ENCODE data around the gene LRMDA. TPM values are rescaled to one million over a fixed set of nuclear protein-coding genes. Genes with fewer than 3 reads are reported as not detected.

LRMDA gene
- total RNA-seq, 1 donor from 2014 or later = 5.2 TPM

DNA sequence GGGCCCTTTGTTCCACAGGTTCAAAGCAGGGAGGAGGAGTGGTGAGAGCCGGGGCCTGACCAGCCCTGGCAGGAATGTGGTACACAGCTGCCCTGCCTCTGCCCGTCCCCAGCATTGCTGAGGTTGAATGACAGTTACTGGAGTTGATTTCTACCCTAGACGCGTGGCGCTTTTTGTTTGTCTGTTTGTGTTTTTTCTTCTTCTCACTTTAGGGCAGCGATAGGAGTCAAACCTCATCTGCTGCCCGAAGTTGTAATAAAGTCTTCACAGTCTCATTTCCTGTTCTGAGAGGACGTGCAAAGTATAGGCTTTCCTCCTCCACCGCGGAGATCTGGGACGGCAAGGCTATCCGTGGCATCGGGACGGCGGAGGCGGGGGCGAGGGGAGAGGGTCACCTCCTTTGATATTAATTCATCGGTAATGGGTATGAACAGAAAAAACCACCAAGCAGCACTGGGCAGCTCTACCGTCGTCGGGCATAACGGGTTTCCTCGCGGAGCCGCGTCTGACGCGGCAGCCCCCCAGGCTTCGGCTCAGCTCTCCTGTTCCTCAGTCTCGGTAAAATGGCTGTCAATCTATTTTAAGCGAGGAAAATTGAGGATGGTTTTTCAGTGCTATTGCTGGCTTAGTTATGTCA is 160.8 kb downstream of the LRMDA start:
- no peak for DNase-seq (ENCODE audit: low spot score)
- Mint-ChIP-seq H3K27me3 (ENCODE audit: insufficient read depth, low read depth) (peaks cover 3% of the 10 kb centered on the region), H3K9me3 (no peaks in the 10 kb centered on the region), H3K4me1 (peaks cover 30% of the 10 kb centered on the region), H3K36me3 (no peaks in the 10 kb centered on the region), H3K27ac (peak overlapping the region; percentile 47), H3K4me3 (no peak overlapping the region)
- no peaks in the 10 kb centered on the region for H3K9me3 ChIP-seq (ENCODE audit: low read depth)
- H3F3A ChIP-seq (ENCODE audit: low read depth) = peaks cover 10% of the 10 kb centered on the region
- H3K27ac ChIP-seq = no peak overlapping the region
- no peak overlapping the region for H2AFZ ChIP-seq (replicated peaks)
- H3K4me1 ChIP-seq = peaks cover 31% of the 10 kb centered on the region
- no peaks in the 10 kb centered on the region for H3K36me3 ChIP-seq
- H3K4me2 ChIP-seq = no peak overlapping the region
- H3K9ac ChIP-seq = no peak overlapping the region
- H3K79me2 ChIP-seq (ENCODE audit: low read depth) = no peaks in the 10 kb centered on the region
- H3K4me3 ChIP-seq = no peak overlapping the region
- H4K20me1 ChIP-seq (ENCODE audit: low read depth) = no peaks in the 10 kb centered on the region
- H3K27me3 ChIP-seq = no peaks in the 10 kb centered on the region
- TF ChIP-seq, protein P1, sequence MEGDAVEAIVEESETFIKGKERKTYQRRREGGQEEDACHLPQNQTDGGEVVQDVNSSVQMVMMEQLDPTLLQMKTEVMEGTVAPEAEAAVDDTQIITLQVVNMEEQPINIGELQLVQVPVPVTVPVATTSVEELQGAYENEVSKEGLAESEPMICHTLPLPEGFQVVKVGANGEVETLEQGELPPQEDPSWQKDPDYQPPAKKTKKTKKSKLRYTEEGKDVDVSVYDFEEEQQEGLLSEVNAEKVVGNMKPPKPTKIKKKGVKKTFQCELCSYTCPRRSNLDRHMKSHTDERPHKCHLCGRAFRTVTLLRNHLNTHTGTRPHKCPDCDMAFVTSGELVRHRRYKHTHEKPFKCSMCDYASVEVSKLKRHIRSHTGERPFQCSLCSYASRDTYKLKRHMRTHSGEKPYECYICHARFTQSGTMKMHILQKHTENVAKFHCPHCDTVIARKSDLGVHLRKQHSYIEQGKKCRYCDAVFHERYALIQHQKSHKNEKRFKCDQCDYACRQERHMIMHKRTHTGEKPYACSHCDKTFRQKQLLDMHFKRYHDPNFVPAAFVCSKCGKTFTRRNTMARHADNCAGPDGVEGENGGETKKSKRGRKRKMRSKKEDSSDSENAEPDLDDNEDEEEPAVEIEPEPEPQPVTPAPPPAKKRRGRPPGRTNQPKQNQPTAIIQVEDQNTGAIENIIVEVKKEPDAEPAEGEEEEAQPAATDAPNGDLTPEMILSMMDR (IDR thresholded peaks at IDR 0.05) = no peak
- TF ChIP-seq EZH2phosphoT487 (IDR thresholded peaks at IDR 0.05) (no peak), EZH2 (IDR thresholded peaks at IDR 0.05) (no peak)

DNA sequence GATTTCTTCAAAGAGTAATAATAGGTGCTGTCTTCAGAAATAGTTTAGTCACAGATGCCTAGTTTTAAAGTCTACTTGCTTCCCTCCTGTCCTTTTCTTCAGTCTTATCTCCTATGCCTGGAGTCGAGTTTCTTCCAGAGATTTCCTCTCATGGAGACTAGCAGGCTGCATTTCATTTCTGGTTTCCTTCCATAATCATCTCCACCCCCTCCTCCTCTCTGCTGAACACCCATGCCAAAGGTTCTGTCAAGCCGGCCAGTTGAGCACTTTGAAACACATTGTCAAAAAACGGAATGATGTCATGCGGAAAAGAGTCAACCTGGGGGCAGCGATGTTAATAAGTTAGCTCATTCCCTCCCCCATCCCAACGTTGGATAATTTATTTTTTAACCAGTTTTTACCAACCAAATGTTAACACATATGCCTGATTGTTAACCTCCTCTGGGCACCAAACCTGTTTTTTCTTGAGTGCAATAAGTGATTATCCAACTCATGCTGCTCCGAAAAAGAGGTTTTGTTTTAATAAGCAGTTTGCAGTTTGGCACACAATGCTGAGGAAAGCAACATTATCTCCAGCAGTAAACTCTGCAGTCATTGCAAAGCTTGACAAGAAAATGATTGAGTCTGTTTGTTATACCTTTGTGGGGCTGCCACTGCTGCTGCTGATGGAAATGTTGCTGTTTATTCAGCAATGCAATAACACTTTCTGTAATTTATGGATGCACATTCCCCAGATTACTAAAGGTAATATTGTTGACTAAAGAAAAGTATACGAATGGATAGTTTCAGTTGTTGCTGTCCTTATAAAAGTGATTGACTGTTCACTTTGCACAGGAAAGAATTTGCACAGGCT is 161.6 kb downstream of the LRMDA start:
- DNase-seq (ENCODE audit: low spot score) = no peak
- TF ChIP-seq, protein P1 (IDR thresholded peaks at IDR 0.05) = no peak
- TF ChIP-seq EZH2phosphoT487 (IDR thresholded peaks at IDR 0.05) (no peak), EZH2 (IDR thresholded peaks at IDR 0.05) (no peak)
- H3K4me1 Mint-ChIP-seq = peaks cover 31% of the 10 kb centered on the region
- H3K27me3 ChIP-seq = no peaks in the 10 kb centered on the region
- H3K9me3 ChIP-seq (ENCODE audit: low read depth) = no peaks in the 10 kb centered on the region
- H3K9ac ChIP-seq = no peak overlapping the region
- H3K4me1 ChIP-seq = peaks cover 37% of the 10 kb centered on the region
- H3K4me3 ChIP-seq = no peak overlapping the region
- H3K27me3 Mint-ChIP-seq (ENCODE audit: insufficient read depth, low read depth) = peaks cover 6% of the 10 kb centered on the region
- H3K27ac Mint-ChIP-seq = no peak overlapping the region
- no peak overlapping the region for H3K4me3 Mint-ChIP-seq
- no peaks in the 10 kb centered on the region for H3K36me3 ChIP-seq
- no peaks in the 10 kb centered on the region for H3K9me3 Mint-ChIP-seq
- H4K20me1 ChIP-seq (ENCODE audit: low read depth) = no peaks in the 10 kb centered on the region
- no peaks in the 10 kb centered on the region for H3K36me3 Mint-ChIP-seq
- H3F3A ChIP-seq (ENCODE audit: low read depth) = peaks cover 10% of the 10 kb centered on the region
- no peaks in the 10 kb centered on the region for H3K79me2 ChIP-seq (ENCODE audit: low read depth)
- no peak overlapping the region for H3K4me2 ChIP-seq
- H2AFZ ChIP-seq (replicated peaks) = peak overlapping the region; percentile 47
- no peak overlapping the region for H3K27ac ChIP-seq

DNA sequence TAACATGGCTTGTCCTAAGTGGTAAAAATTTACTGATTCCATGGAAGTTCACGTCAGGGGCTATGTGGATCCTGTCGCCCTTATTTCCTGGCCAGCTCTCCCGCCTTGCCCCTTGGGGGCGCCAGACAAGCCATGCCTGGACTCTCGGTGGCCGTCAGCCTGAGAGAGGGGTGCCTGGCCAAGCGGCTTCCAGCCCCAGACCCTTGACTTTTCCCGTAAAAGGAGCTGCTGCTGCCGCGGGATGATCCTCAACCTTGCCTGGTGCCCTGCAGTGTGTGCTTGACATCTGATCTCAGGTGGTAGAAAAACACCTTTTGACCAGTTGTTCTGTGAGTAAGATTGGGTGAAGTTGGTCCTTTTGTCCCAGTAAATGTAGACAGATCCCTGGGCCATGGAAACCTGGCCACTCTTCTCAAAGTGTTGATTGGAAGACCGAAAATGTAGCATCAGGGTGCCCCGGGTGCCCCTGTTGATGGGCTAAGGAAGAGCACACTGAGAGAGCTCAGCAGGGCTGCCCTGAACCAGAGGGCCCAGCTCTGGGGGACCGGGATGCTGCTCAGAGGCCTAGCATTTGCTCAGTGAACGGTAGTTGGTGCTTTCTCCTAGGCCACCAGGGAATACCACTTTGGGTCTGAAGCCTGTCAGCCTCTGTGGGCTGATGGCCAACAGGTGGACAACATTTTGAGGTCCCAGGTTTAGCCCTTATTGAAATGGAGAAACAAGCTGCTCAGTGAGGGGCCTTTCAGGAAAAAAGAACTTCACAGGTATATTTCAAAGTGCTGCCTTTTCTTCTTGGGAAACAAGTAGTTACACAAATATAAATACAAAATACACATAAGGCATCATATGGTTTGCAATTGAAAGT is 162.5 kb downstream of the LRMDA start:
- Histone ChIP-seq H4K20me1 (ENCODE audit: low read depth) (no peaks in the 10 kb centered on the region), H3K79me2 (ENCODE audit: low read depth) (no peaks in the 10 kb centered on the region), H3K36me3 (no peaks in the 10 kb centered on the region), H3K27me3 (peaks cover 6% of the 10 kb centered on the region), H3K27ac (no peak overlapping the region), H3K4me2 (no peak overlapping the region), H3K4me1 (peaks cover 31% of the 10 kb centered on the region), H3K9ac (no peak overlapping the region), H3K4me3 (no peak overlapping the region), H3K9me3 (ENCODE audit: low read depth) (no peaks in the 10 kb centered on the region), H3F3A (ENCODE audit: low read depth) (peaks cover 10% of the 10 kb centered on the region), H2AFZ (replicated peaks) (peak overlapping the region; percentile 47)
- H3K4me3 Mint-ChIP-seq = no peak overlapping the region
- TF ChIP-seq, protein P1 (IDR thresholded peaks at IDR 0.05) = peak; percentile 63
- no peak for TF ChIP-seq EZH2 (IDR thresholded peaks at IDR 0.05)
- H3K9me3 Mint-ChIP-seq = no peaks in the 10 kb centered on the region
- peak; percentile 54 for DNase-seq (ENCODE audit: low spot score)
- no peak overlapping the region for H3K27ac Mint-ChIP-seq
- H3K4me1 Mint-ChIP-seq = peaks cover 34% of the 10 kb centered on the region
- no peaks in the 10 kb centered on the region for H3K36me3 Mint-ChIP-seq
- H3K27me3 Mint-ChIP-seq (ENCODE audit: insufficient read depth, low read depth) = peaks cover 11% of the 10 kb centered on the region

Data from neural progenitor cell (in vitro differentiated cells).